NCI-H526 (cell line): ENCODE measurements around the gene TSPAN9.
A peak's percentile ranks its signal among the peaks of the same experiment; 100 is the strongest.

Experiments used
- DNase-seq, 2 experiments: peaks; one replicate each; lab custom pipeline; 2025; lab: John Stamatoyannopoulos, UW

TSPAN9 gene

DNA sequence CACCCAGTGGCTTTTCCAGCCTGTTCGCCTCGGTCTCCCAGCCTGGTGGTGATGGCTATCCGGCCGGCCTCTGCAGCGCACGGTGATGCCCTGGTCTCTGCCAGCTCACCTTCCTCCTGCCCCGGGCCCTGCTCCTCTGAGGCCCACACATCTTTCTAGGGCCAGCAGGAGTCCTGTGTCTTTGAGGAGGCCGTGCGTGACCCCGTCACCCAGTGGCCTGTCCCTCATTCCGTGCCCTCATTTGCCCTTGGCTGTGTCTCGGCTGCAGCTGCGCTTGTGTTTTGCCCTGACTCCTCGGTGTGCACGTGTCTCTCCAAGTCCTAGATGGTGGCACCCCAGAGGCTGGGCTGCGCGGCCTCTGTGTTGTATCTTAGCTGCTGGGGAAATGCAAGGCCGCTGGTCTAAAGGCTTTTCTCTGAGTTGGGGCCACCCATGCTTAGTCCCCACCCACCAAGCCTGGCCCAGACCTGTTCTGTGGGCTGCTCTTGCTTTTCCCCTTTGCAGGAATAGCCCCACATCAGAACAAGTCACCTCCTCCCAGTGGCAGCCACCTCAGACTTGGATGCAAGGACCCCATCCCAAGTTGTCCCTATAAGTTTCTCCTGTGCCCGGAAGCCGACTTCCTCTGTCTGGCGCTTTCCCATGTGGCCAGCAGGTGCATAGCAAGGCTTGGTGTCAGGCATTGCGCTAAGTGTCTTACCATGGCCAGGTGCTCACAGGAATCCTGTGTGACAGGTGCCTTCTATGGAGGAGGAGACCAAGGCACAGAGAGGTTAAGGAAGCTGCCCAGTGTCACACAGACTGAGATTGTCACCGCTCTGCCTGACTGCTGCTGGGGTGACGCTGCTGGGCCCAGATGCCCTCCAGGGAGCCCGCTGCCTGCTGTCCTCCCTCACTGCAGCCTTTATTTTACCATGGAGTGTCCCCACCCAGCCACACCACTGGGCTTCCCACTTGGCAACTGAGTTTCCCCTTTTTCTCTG, 64.5 kb downstream of the TSPAN9 start:
- peak in 1 of 2 experiments; percentile 9 for DNase-seq

- no peak for DNase-seq
These were observed 65.2 kb downstream of the TSPAN9 start for GRCh38 chr12:3142386-3142785.

GRCh38 chr12:3144495-3144894, 67.3 kb downstream of the TSPAN9 start:
- no peak for DNase-seq

- DNase-seq = no peak
These were observed 67.9 kb downstream of the TSPAN9 start for GRCh38 chr12:3145033-3145432.

GRCh38 chr12:3145546-3146310, 68.5 kb downstream of the TSPAN9 start:
- DNase-seq = no peak

GRCh38 chr12:3147260-3147659, 70.1 kb downstream of the TSPAN9 start:
- DNase-seq = no peak

- no peak for DNase-seq
These were observed 71.3 kb downstream of the TSPAN9 start for GRCh38 chr12:3148366-3149000.

- no peak for DNase-seq
These were observed 72.5 kb downstream of the TSPAN9 start for GRCh38 chr12:3149515-3150307.

- no peak for DNase-seq
These were observed 73.1 kb downstream of the TSPAN9 start for GRCh38 chr12:3150308-3150670.

DNA sequence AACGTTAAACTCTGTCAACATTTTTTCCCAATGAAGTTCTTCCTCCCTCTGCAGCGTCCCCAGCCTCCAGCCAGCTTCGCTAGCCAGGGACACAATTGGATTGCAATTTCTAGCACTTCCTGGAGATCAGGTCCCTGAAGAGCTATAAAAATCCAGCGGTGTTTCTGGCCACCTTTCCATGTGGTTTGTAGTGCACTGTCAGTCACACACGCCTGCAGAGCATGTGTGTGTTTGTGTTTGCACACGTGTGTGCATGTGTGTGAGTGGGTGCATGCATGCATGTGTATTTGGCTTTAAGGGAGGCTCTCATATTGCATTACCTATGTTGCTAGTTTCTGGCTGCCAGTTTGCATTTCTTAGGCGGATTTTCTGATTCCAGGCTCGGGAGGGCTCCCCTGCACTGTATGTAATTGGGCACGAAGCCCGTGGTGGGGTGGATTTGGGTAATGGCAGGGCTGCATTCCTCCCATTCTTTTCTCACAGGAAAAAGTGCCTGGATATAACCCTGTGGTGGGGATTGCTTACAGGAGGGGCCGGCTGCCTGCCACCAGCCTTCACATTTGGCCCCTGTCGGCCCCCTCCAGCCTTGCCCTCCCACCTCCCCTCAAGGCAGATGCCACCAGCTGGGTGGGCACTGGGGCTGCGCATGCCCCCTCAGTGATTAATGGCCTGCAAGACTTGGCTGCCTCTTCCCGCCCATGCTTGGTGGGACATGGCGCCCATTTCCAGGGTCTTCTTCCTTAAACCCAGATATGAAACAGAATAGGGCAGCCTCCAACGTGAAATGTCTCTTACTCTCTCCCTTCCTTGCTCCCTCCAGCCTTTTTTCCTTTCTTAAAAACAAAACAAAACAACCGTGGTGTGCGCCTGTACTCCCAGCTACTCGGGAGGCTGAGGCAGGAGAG, 74.0 kb downstream of the TSPAN9 start:
- peak in 1 of 2 experiments; percentile 55 for DNase-seq

- DNase-seq = no peak
These were observed 74.9 kb downstream of the TSPAN9 start for GRCh38 chr12:3152011-3152511.

GRCh38 chr12:3152892-3153291, 75.7 kb downstream of the TSPAN9 start:
- no peak for DNase-seq

- no peak for DNase-seq
These were observed 76.8 kb downstream of the TSPAN9 start for GRCh38 chr12:3154006-3154405.

DNA sequence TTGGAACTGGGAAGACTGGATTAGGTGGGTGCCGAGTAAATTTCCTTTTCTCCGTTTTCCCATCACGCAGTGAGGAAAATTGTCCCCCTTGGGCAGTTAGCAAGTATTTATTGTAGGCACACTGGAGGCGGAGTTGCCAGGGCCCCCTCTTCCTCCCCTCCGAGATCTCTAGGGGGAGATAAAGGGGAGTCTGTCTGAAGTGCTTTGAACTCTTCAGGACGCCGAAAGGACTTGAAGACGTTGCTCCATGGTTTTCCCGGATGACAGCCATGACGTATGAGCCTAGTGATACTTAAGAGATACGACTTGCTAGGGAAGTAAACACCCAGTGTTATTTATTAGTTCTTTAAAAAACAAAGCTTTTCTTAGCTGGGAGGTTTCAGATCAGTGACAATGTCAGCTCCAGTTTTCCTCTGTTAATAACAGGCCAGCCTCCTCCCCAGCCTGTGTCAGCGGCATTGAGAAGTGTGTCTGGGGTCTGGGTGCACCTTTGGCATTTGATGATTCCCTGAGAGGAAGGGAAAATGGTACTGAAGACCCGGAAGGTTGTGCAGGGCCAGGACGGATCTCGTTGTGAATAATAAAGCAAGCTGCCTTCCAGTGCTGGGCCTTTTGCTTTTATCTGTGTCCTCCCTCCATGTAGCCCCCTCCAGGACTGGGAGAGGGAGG, 78.7 kb downstream of the TSPAN9 start:
- DNase-seq = no peak

- no peak for DNase-seq
These were observed 80.6 kb downstream of the TSPAN9 start for GRCh38 chr12:3157581-3158323.

GRCh38 chr12:3158851-3159465, 81.8 kb downstream of the TSPAN9 start:
- no peak for DNase-seq

- no peak for DNase-seq
These were observed 82.9 kb downstream of the TSPAN9 start for GRCh38 chr12:3160081-3160480.

DNA sequence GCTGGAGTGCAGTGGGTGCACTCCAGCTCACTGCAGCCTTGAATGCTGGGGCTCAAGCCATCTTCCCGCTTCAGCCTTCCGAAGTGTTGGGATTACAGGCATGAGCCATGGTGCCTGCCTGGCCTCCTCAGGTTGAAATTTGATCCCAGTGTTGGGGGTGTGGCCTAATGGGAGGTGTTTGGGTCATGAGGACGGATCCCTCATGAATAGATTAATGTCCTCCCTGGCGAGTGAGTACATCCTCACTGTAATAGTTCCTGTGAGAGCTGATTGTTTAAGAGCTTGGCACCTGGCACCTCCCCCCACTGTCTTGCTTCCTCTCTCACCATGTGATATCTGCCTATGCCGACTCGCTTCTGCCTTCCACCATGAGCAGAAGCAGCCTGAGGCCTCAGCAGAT, 84.7 kb downstream of the TSPAN9 start:
- DNase-seq = peak; percentile 9 to 51
